A549 treated with CORT108297 at 1 μM for 4 hours (cell line): ENCODE results near the gene CAPSL. TPM values are rescaled to one million over a fixed set of nuclear protein-coding genes. Genes with fewer than 3 reads are reported as not detected.

Experiments
- total RNA-seq: library from RNA; stranded (reverse); fragments of 200-300 nt; extraction: Qiagen RNA extraction; gene quantifications from 5 replicates; pipeline ENCODE4 v1.2.3, GENCODE V29; 2022

The CAPSL gene
- not detected in 5 replicates for total RNA-seq

GRCh38 chr5:35938568-35939227 is at the start of gene CAPSL:
Gene CAPSL, minus strand, starts transcription at chr5:35938622. Its CDS starts 17,502 bp downstream, at chr5:35921120.

GRCh38 chr5:35856765-35857351 is 81.6 kb downstream of the CAPSL start, which contains the start of gene IL7R:
Gene IL7R, plus strand, starts transcription at chr5:35856891. Its CDS starts 87 bp downstream, at chr5:35856978.

Other genes with a start within 250 kb of the CAPSL start
- 0.31 to 0.46 TPM (median 0.41 TPM) in 5 replicates for gene IL7R, start 81.7 kb downstream of the CAPSL start, total RNA-seq
- not detected in 5 replicates for gene UGT3A1, start 52.8 kb upstream of the CAPSL start, total RNA-seq
- gene UGT3A2, start 128.3 kb upstream of the CAPSL start, total RNA-seq: not detected in 5 replicates
- gene LMBRD2, start 213.3 kb upstream of the CAPSL start, total RNA-seq: 1.3 to 2.5 TPM (median 1.7 TPM) in 5 replicates
- 15.8 to 20.9 TPM (median 19.3 TPM) in 5 replicates for gene SKP2, start 213.5 kb upstream of the CAPSL start, total RNA-seq